Testis (tissue), 3 donors: ENCODE measurements around the gene ZNF503. TPM values are rescaled to one million over a fixed set of nuclear protein-coding genes. Genes with fewer than 3 reads are reported as not detected.

Source experiments
- DNase-seq: peaks from one replicate; pipeline ENCODE4 v3.0.0-alpha.2; 2019
- H3K27ac ChIP-seq, 2 donors: fragments of 200-600 bp; sonication (generic); one replicate each; pipeline ENCODE4 v1.5.1; 2019
- H3K27me3 ChIP-seq: fragments of 200-600 bp; sonication (generic); one replicate; pipeline ENCODE4 v1.5.1; 2019
- H3K36me3 ChIP-seq: fragments of 200-600 bp; sonication (generic); one replicate; pipeline ENCODE4 v1.5.1; 2017; ENCODE audit warnings: low read depth; ENCODE audit errors: missing control alignments
- H3K4me1 ChIP-seq: fragments of 200-600 bp; sonication (generic); one replicate; pipeline ENCODE4 v1.5.1; 2019
- H3K4me3 ChIP-seq, 2 donors: fragments of 200-600 bp; sonication (generic); one replicate each; pipeline ENCODE4 v1.5.1; 2017 to 2019
- H3K9me3 ChIP-seq: fragments of 200-600 bp; sonication (generic); one replicate; pipeline ENCODE4 v1.5.1; 2017
- CTCF ChIP-seq, 3 experiments: fragments of 450-650 bp in 2 of 3; fragments of 200-600 bp in 1 of 3; sonication (generic) in 1 of 3; IDR thresholded peaks; one replicate each; pipeline ENCODE4 v1.5.1; 2016 to 2019; ENCODE audit warnings: antibody characterized with exemption in 3 of 3, mild to moderate bottlenecking in 2 of 3, moderate library complexity in 1 of 3
- POLR2A ChIP-seq: fragments of 450-650 bp; IDR thresholded peaks from one replicate; pipeline ENCODE4 v1.6.1; 2017; ENCODE audit warnings: antibody characterized with exemption, mild to moderate bottlenecking, moderate library complexity
- WGBS, 2 donors: methylation state at CpG; one replicate each; pipeline ENCODE4 v1.1.5; 2018; 5-methylcytosine and 5-hydroxymethylcytosine counted together
- intact Hi-C: fragments of 100-400 bp; cut with DNase I; formaldehyde crosslinking; loops from one replicate; pipeline ENCODE4 v1.15.1; 2023; ENCODE audit warnings: low total_unique reads
- polyA plus RNA-seq: library from polyadenylated mRNA; stranded (reverse); fragments of 350-450 nt; fragmentation: Illumina TruSeq; extraction: RNeasy Lipid Tissue Mini Kit (QIAGEN cat#74804); gene quantifications from one replicate; pipeline ENCODE4 v1.2.3, GENCODE V29; 2014; ENCODE audit warnings: low read depth, low replicate concordance; ENCODE audit not compliant: insufficient read depth
- total RNA-seq, 2 donors: library from RNA; depleted of rRNA; stranded (reverse); fragments of >200 nt; gene quantifications; one replicate each; pipeline ENCODE4 v1.2.3, GENCODE V29; 2016

The ZNF503 gene
- total and polyA plus RNA-seq, 3 donors from 2014 or later, result 7.0 to 9.8 (median 8.0) TPM

- H3K27me3 ChIP-seq, result no peaks in the 10 kb centered on the region
- no peak for TF ChIP-seq POLR2A
- no peak for TF ChIP-seq CTCF (IDR thresholded peaks at IDR 0.05)
- intact Hi-C loops, result no loop called here
- no peak overlapping the region for H3K4me3 ChIP-seq
- 70 to 81% methylated on average over 2 of the region's 2 CpGs for WGBS, 2 donors
- DNase-seq, result no peak
- H3K27ac ChIP-seq, result no peak overlapping the region
- no peaks in the 10 kb centered on the region for H3K9me3 ChIP-seq
- peaks cover 10% of the 10 kb centered on the region for H3K4me1 ChIP-seq
- H3K36me3 ChIP-seq, result no peaks in the 10 kb centered on the region
These were observed 23.0 kb upstream of the ZNF503 start for GRCh38 chr10:75424571-75424970.

DNA sequence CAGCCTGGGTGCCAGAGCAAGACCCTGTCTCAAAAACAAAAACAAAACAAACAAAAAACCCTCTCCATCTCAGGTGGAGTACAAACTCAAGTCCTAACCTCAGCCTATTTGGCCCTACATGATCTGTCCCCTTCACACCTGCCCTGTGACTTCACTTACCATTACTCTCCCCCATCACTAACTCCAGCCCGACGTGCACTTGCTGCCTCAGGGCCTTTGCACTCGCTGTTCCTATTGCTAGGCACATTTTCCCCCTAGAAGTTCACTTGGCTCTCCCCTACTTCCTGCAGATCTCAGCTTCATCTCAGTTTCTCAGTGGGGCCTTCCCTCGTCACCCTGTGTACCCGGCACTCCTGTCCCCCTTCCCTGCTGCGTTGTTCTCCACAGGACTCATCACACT, 21.3 kb upstream of the ZNF503 start:
- TF ChIP-seq CTCF (IDR thresholded peaks at IDR 0.05), result no peak
- TF ChIP-seq POLR2A, result no peak
- no peaks in the 10 kb centered on the region for H3K27me3 ChIP-seq
- DNase-seq, result no peak
- no peak overlapping the region for H3K27ac ChIP-seq
- intact Hi-C loops, result no loop called here
- no peaks in the 10 kb centered on the region for H3K9me3 ChIP-seq
- H3K4me3 ChIP-seq, result no peak overlapping the region
- H3K4me1 ChIP-seq, result no peaks in the 10 kb centered on the region
- WGBS, 2 donors, result 95 to 97% methylated on average over 6 of the region's 6 CpGs
- no peaks in the 10 kb centered on the region for H3K36me3 ChIP-seq

- no peaks in the 10 kb centered on the region for H3K4me1 ChIP-seq
- no peak overlapping the region for H3K4me3 ChIP-seq
- H3K27ac ChIP-seq, result no peak overlapping the region
- DNase-seq, result no peak
- 90 to 91% methylated on average over 8 of the region's 8 CpGs for WGBS, 2 donors
- H3K36me3 ChIP-seq, result no peaks in the 10 kb centered on the region
- TF ChIP-seq CTCF (IDR thresholded peaks at IDR 0.05) (no peak), POLR2A (no peak)
- H3K9me3 ChIP-seq, result no peaks in the 10 kb centered on the region
- intact Hi-C loops, result no loop called here
- H3K27me3 ChIP-seq, result no peaks in the 10 kb centered on the region
These were observed 17.1 kb upstream of the ZNF503 start for GRCh38 chr10:75418712-75419111.

DNA sequence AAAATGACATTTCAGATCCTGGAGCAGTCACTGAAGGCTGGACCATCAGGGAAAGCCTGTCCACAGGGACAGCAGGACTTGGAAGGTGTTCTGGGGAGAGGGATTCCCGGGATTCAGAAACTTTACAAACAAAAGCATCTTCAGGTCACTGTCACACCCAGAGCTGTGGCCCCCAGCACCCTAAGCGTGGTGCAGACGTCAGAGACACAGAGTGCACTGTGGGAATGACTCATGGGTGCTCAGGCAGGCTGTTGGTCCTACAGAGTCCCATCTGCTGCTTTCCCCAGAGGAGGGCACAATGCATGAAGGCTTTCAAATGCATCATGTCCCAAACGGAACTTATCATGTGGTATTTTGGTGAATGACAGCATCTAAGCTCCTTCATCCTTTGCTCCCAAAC, 16.7 kb upstream of the ZNF503 start:
- TF ChIP-seq POLR2A, result no peak
- no peak for TF ChIP-seq CTCF (IDR thresholded peaks at IDR 0.05)
- H3K4me3 ChIP-seq, result no peak overlapping the region
- intact Hi-C loops, result no loop called here
- 75 to 89% methylated on average over 1 to 4 of the region's 4 CpGs for WGBS, 2 donors
- no peaks in the 10 kb centered on the region for H3K4me1 ChIP-seq
- H3K9me3 ChIP-seq, result no peaks in the 10 kb centered on the region
- no peak overlapping the region for H3K27ac ChIP-seq
- no peaks in the 10 kb centered on the region for H3K27me3 ChIP-seq
- no peak for DNase-seq
- H3K36me3 ChIP-seq, result no peaks in the 10 kb centered on the region

DNA sequence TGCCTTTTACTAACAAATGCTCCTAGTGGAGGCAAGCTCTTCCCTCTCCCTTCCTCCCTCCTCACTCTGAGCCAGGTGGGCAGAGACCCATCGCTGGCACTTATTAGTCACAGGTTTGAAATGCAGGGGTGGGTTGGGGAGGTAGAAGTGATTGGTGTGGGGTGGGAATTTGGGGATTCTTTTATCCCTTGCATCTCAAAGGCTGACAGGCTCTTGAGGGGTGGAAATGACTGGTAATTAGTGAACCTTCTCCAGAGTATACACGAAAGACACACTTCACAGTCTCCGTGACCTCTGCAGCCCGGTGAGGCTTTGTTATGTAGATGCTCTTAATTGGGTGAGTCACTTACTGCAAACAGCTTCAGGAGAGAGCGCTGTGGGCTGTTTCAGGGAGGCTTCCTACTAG, 16.0 kb upstream of the ZNF503 start:
- Histone ChIP-seq H3K27me3 (no peaks in the 10 kb centered on the region), H3K9me3 (no peaks in the 10 kb centered on the region), H3K27ac (no peak overlapping the region), H3K36me3 (no peaks in the 10 kb centered on the region), H3K4me1 (no peaks in the 10 kb centered on the region), H3K4me3 (no peak overlapping the region)
- intact Hi-C loops, result no loop called here
- WGBS, 2 donors, result 62 to 78% methylated on average over 4 to 5 of the region's 5 CpGs
- TF ChIP-seq POLR2A (no peak), CTCF (IDR thresholded peaks at IDR 0.05) (no peak)
- DNase-seq, result no peak
